Measurements from ENCODE around the gene DRAP1. TPM values are rescaled to one million over a fixed set of nuclear protein-coding genes. Genes with fewer than 3 reads are reported as not detected.
A peak's percentile ranks its signal among the peaks of the same experiment; 100 is the strongest.

The DRAP1 gene
- total and polyA plus RNA-seq, 2 experiments from 2014 or later, result 121 to 294 TPM

DNA sequence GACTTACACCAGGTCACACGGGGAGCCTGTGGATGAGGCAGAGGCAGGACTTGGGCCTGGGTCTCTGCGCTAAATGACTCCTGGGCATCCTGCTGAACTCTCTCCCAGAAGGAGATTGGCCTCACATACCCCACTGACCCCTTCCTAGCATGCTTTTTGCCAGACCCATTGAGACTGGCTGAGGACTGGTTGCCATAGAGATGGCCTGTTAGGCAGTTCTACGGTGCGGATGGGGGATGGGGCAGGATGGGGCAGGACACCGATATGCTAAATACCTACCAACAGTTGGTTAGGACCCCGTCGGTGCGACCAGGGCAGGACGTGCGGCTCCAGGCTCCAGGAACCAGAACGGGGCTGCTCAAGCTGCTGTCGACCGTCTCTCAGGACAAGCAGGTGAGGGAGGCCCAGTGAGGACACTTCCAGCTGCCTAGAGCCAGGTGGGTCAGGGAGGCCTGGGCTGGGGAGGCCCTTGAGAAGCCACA lies 26.2 kb downstream of the DRAP1 start, which contains the start of gene TSGA10IP:
Gene TSGA10IP (plus strand): TSS at position 51 of the 482 bp plus-strand sequence. CDS start 196 bp downstream, at position 247.
- Mint-ChIP-seq H3K27ac (peak within 1 kb of the TSS; percentile 89), H3K4me3 (peak within 1 kb of the TSS; percentile 65), H3K4me1 (peaks cover 35% of the 10 kb centered on the region), H3K27me3 (ENCODE audit: insufficient read depth, low read depth, poor library complexity) (peaks cover 11% of the 10 kb centered on the region), H3K36me3 (ENCODE audit: low read depth) (peaks cover 2% of the 10 kb centered on the region; the same call in 1 of the 3 replicates), H3K9me3 (no peaks in the 10 kb centered on the region)
- peaks cover 6% of the 10 kb centered on the region; the same call in 1 of the 2 replicates for H3F3A ChIP-seq (replicated peaks; ENCODE audit: low read depth)
- H3K79me2 ChIP-seq (replicated peaks; ENCODE audit: insufficient read depth), result no peaks in the 10 kb centered on the region
- H2AFZ ChIP-seq, result peak within 1 kb of the TSS; percentile 70
- DNase-seq (ENCODE audit: low spot score), result peak; percentile 92
- H3K36me3 ChIP-seq (ENCODE audit: insufficient read depth), result no peaks in the 10 kb centered on the region
- peak within 1 kb of the TSS; percentile 76 for H3K4me2 ChIP-seq
- no peak within 1 kb of the TSS; the same call in 1 of the 2 replicates for H3K27ac ChIP-seq (ENCODE audit: low read depth)
- H3K4me3 ChIP-seq, result peak within 1 kb of the TSS; percentile 47
- H3K4me1 ChIP-seq (ENCODE audit: insufficient read depth), result peaks cover 20% of the 10 kb centered on the region
- no peak for TF ChIP-seq EZH2phosphoT487 (IDR thresholded peaks at IDR 0.05; ENCODE audit: unreplicated experiment)
- TF ChIP-seq ZNF331 (CRISPR knock-in tag; IDR thresholded peaks at IDR 0.05; ENCODE audit: low read depth), result no peak
- 0 out of 2 replicates have a peak, but pooled peaks have one; percentile 1 for TF ChIP-seq CREB1 (CRISPR knock-in tag; IDR thresholded peaks at IDR 0.05; ENCODE audit: low read depth)
- TF ChIP-seq POLR2AphosphoS5 (IDR thresholded peaks at IDR 0.05; ENCODE audit: low read depth), result peak; percentile 41; the same call in 1 of the 2 replicates
- TF ChIP-seq, protein P1, sequence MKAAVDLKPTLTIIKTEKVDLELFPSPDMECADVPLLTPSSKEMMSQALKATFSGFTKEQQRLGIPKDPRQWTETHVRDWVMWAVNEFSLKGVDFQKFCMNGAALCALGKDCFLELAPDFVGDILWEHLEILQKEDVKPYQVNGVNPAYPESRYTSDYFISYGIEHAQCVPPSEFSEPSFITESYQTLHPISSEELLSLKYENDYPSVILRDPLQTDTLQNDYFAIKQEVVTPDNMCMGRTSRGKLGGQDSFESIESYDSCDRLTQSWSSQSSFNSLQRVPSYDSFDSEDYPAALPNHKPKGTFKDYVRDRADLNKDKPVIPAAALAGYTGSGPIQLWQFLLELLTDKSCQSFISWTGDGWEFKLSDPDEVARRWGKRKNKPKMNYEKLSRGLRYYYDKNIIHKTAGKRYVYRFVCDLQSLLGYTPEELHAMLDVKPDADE (IDR thresholded peaks at IDR 0.05), result no peak
- TF ChIP-seq STAT1 (IDR thresholded peaks at IDR 0.05; ENCODE audit: unreplicated experiment), result no peak
- peak; percentile 91 for ATAC-seq
- H3K27me3 ChIP-seq (ENCODE audit: insufficient read depth), result no peaks in the 10 kb centered on the region
- no peaks in the 10 kb centered on the region for H3K9me2 ChIP-seq (ENCODE audit: insufficient read depth)
- H4K20me1 ChIP-seq (replicated peaks; ENCODE audit: insufficient read depth), result no peaks in the 10 kb centered on the region

DNA sequence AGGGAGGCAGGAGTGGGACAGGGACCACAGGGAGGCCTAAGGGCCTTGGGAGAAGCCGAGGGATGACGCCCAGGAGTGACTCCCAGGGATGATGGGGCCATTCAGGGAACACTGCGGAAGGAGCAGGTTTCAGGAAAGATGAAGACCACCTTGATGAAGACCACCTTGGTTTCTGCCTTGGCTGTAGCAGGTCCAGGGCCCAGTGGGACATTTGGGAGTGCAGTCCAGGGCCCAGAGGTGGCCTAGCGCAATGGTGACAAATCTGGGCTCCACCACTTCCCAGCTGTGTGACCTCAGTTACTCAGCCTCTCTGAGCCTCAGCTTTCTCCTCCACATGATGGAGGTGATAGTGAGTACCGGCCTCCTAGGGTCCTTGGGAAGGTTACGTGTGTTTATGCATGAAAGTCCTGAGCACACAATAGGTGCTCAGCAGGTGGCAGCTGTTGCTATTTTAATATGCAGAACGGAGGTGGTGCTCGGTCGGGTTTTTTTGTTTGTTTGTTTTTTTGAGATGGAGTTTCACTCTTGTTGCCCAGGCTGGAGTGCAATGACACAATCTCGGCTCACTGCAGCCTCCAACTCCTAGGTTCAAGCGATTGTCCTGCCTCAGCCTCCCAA lies 26.8 kb downstream of the DRAP1 start:
- Histone ChIP-seq H4K20me1 (replicated peaks; ENCODE audit: insufficient read depth) (no peaks in the 10 kb centered on the region), H3F3A (replicated peaks; ENCODE audit: low read depth) (peaks cover 8% of the 10 kb centered on the region; the same call in 1 of the 2 replicates), H3K27ac (ENCODE audit: low read depth) (peak overlapping the region; percentile 78), H3K4me2 (peak overlapping the region; percentile 76), H3K9me2 (ENCODE audit: insufficient read depth) (no peaks in the 10 kb centered on the region), H3K36me3 (ENCODE audit: insufficient read depth) (no peaks in the 10 kb centered on the region), H2AFZ (peak overlapping the region; percentile 70), H3K4me1 (ENCODE audit: insufficient read depth) (peaks cover 20% of the 10 kb centered on the region), H3K4me3 (peak overlapping the region; percentile 47), H3K27me3 (ENCODE audit: insufficient read depth) (no peaks in the 10 kb centered on the region), H3K79me2 (replicated peaks; ENCODE audit: insufficient read depth) (no peaks in the 10 kb centered on the region)
- DNase-seq (ENCODE audit: low spot score) (peak; percentile 83), ATAC-seq (peak; percentile 64)
- Mint-ChIP-seq H3K36me3 (ENCODE audit: low read depth) (peaks cover 2% of the 10 kb centered on the region; the same call in 1 of the 3 replicates), H3K27ac (peak overlapping the region; percentile 89), H3K9me3 (no peaks in the 10 kb centered on the region), H3K4me1 (peaks cover 34% of the 10 kb centered on the region), H3K27me3 (ENCODE audit: insufficient read depth, low read depth, poor library complexity) (peaks cover 9% of the 10 kb centered on the region), H3K4me3 (peak overlapping the region; percentile 65)
- TF ChIP-seq NANOG (IDR thresholded peaks at IDR 0.05; ENCODE audit: borderline replicate concordance) (0 out of 2 replicates have a peak, but pooled peaks have one; percentile 20), ZNF114 (CRISPR knock-in tag; IDR thresholded peaks at IDR 0.05) (no peak), JUNB (IDR thresholded peaks at IDR 0.05; ENCODE audit: unreplicated experiment) (no peak), STAT1 (IDR thresholded peaks at IDR 0.05; ENCODE audit: unreplicated experiment) (no peak)
